Measurements from ENCODE around the gene SRRM5.
"Not testable (repeated sequence)": the region's sequence is repeated elsewhere in the genome, so short reads cannot be mapped to it uniquely, and the experiment has no call there.

Gene SRRM5

GRCh38 chr19:43589678-43590077 is 22.2 kb upstream of the SRRM5 start:
- DNase-seq (ENCODE audit: low read depth in 1 of 2, low spot score in 1 of 2) = no peak

GRCh38 chr19:43591904-43592772 is 19.8 kb upstream of the SRRM5 start:
- DNase-seq (ENCODE audit: low read depth in 1 of 2, low spot score in 1 of 2) = no peak

GRCh38 chr19:43592800-43593350 is 19.0 kb upstream of the SRRM5 start:
- DNase-seq (ENCODE audit: low read depth in 1 of 2, low spot score in 1 of 2) = no peak

- DNase-seq (ENCODE audit: low read depth in 1 of 2, low spot score in 1 of 2) = no peak
These were observed 17.7 kb upstream of the SRRM5 start for GRCh38 chr19:43594081-43594697.

- DNase-seq (ENCODE audit: low read depth in 1 of 2, low spot score in 1 of 2) = peak; percentile 49 to 51
These were observed 16.9 kb upstream of the SRRM5 start for GRCh38 chr19:43594710-43595604.

- DNase-seq (ENCODE audit: low read depth in 1 of 2, low spot score in 1 of 2) = no peak
These were observed 16.3 kb upstream of the SRRM5 start for GRCh38 chr19:43595605-43595998.

GRCh38 chr19:43595999-43596841 is 15.7 kb upstream of the SRRM5 start, which contains the start of the genes IRGQ and ZNF576:
TSS of gene IRGQ (minus strand) at chr19:43596134. CDS start at chr19:43595338, 796 bp downstream.
TSS of gene ZNF576 (plus strand) at chr19:43596595. CDS start at chr19:43597109, 514 bp downstream.
- DNase-seq (ENCODE audit: low read depth in 1 of 2, low spot score in 1 of 2) = peak; percentile 99 to 100

- no peak for DNase-seq (ENCODE audit: low read depth in 1 of 2, low spot score in 1 of 2)
These were observed 14.9 kb upstream of the SRRM5 start for GRCh38 chr19:43596842-43597461.

GRCh38 chr19:43597876-43598275 is 14.0 kb upstream of the SRRM5 start:
- DNase-seq (ENCODE audit: low read depth in 1 of 2, low spot score in 1 of 2) = no peak

GRCh38 chr19:43598445-43599240 is 13.2 kb upstream of the SRRM5 start:
- DNase-seq (ENCODE audit: low read depth in 1 of 2, low spot score in 1 of 2) = no peak

GRCh38 chr19:43599635-43600295 is 12.1 kb upstream of the SRRM5 start:
- DNase-seq (ENCODE audit: low read depth in 1 of 2, low spot score in 1 of 2) = no peak

- DNase-seq (ENCODE audit: low read depth in 1 of 2, low spot score in 1 of 2) = not testable (repeated sequence)
These were observed 11.6 kb upstream of the SRRM5 start for GRCh38 chr19:43600326-43600725.

GRCh38 chr19:43605875-43606568 is 5.9 kb upstream of the SRRM5 start:
- no peak for DNase-seq (ENCODE audit: low read depth in 1 of 2, low spot score in 1 of 2)

GRCh38 chr19:43606569-43607229 is 5.2 kb upstream of the SRRM5 start:
- DNase-seq (ENCODE audit: low read depth in 1 of 2, low spot score in 1 of 2) = no peak

GRCh38 chr19:43607238-43608205 is 4.4 kb upstream of the SRRM5 start:
- no peak for DNase-seq (ENCODE audit: low read depth in 1 of 2, low spot score in 1 of 2)

- no peak for DNase-seq (ENCODE audit: low read depth in 1 of 2, low spot score in 1 of 2)
These were observed 2.0 kb upstream of the SRRM5 start for GRCh38 chr19:43609872-43610271.
